ENCODE results near the gene ZNF358. TPM values are rescaled to one million over a fixed set of nuclear protein-coding genes. Genes with fewer than 3 reads are reported as not detected.

Gene ZNF358
- total RNA-seq, 6 experiments from 2014 or later = 15.3 to 35.1 (median 24.8) TPM

DNA sequence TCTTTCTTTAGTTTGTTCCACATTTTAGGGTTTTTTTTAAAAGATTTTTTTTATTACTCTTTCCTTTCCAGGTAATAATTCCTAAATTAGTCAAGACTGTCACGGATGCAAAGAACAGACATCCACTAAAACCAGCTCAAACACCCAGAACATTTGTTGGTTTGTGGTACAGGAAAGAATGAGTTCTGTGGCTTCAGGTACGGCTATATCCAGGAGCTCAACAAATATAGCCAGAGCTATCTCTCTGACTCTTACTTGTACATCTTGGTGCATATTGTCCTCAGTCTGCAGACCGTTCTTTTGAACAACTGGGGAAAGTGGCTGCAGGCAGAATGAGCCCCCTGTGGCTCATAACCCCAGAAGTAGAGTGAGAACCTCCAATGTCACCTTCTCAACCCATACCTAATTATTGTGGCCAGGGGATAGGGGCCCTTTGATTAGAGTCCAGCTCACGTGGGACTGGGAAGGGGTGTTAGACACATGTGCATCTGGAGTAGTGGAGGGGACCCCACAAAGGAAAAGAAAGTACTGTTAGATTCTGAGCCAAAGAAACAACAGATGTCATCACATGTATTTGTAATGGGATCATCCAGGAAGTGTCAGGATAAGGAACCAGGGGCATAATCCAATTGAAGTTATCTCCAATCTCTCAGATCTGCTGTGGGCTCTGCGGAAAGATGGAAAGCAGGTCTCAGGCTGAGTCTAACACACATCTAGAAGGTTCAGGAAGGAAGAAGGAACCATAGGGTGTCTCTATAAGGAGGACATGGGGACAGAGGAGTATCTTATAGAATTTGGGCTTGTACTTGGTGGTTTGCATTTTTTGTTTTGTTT is 1.9 kb upstream of the ZNF358 start:
- H3K36me3 ChIP-seq = no peaks in the 10 kb centered on the region
- H3K9me3 ChIP-seq = no peaks in the 10 kb centered on the region
- H3K4me3 ChIP-seq = no peak overlapping the region
- TF ChIP-seq CTCF (IDR thresholded peaks at IDR 0.05) = no peak
- TF ChIP-seq POLR2A (IDR thresholded peaks at IDR 0.05) = no peak
- DNase-seq (no peak), ATAC-seq (no peak)
- peaks cover 0 to 11% (median 0%) of the 10 kb centered on the region in 4 donors for H3K4me1 ChIP-seq
- WGBS (ENCODE audit: insufficient coverage, low coverage, low lambda C conversion rate, missing lambda C conversion rate) = 80% methylated on average over 5 of the region's 5 CpGs
- no peaks in the 10 kb centered on the region for H3K27me3 ChIP-seq
- peak overlapping the region in 1 of 3 donors; percentile 21 for H3K27ac ChIP-seq
- intact Hi-C loops (cut with DNase I) = no loop called here

DNA sequence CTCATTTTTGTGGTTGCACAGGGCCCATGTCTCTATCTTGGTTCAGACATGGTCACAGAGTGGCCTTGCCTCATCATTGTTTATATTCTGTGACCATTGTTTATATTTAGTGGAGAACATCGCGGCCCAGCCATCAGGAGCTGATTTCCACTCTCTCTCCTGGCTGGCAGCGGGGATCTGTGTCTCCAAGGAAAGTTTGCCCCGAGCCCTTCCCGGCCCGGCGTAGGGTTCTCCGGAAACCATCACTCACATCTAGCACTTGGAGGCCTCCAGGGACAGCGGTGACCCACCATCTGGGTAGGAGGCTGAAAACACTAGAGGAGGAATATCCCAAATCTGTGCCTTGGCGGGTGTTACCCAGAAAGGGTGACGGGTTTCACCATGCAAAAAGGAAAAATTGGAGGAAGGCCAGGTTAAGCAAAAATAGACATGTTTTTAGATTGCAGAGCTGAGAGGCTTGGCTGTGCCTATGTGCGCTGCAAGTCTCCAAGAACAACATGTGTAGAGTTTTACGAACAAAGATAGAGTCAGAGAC is 726 bp upstream of the ZNF358 start:
- DNase-seq (no peak), ATAC-seq (peak in 1 of 4 donors; percentile 5)
- H3K4me3 ChIP-seq = peak overlapping the region in 1 of 3 donors; percentile 34
- intact Hi-C loops (cut with DNase I) = no loop called here
- H3K27me3 ChIP-seq = no peaks in the 10 kb centered on the region
- peak overlapping the region in 2 of 3 donors; percentile 37 to 68 for H3K27ac ChIP-seq
- TF ChIP-seq CTCF (IDR thresholded peaks at IDR 0.05) (no peak), POLR2A (IDR thresholded peaks at IDR 0.05) (no peak)
- H3K36me3 ChIP-seq = no peaks in the 10 kb centered on the region
- H3K4me1 ChIP-seq = peaks cover 0 to 16% (median 0%) of the 10 kb centered on the region in 4 donors
- WGBS (ENCODE audit: insufficient coverage, low coverage, low lambda C conversion rate, missing lambda C conversion rate) = 48% methylated on average over 7 of the region's 13 CpGs
- no peaks in the 10 kb centered on the region for H3K9me3 ChIP-seq

DNA sequence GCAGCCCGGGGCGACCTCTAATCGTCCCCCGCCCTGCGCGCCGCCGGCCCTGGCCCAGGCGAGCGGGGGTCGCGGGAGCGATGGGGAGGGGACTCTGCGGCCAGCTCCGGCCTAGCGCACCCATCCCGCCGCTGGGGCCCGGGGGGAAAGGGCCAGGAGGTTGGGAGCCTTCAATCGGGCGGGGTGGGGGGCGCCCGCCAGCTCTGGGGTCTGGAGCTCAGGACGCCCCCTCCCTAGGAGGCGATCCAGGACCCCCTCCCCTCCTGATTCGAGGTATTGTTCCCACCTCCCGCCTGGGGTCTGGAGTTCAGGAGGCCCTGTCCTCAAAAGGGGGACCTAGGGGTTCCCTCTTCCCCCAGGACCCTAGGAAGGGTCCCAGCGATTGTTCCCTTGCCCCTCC is 430 bp downstream of the ZNF358 start:
- Histone ChIP-seq H3K36me3 (no peaks in the 10 kb centered on the region), H3K9me3 (no peaks in the 10 kb centered on the region), H3K27ac (peak overlapping the region; percentile 57 to 79 (median 66)), H3K27me3 (no peaks in the 10 kb centered on the region), H3K4me3 (peak overlapping the region; percentile 54 to 60 (median 60)), H3K4me1 (peaks cover 0 to 26% (median 3%) of the 10 kb centered on the region in 4 donors)
- DNase-seq = no peak
- no CpG with 5 or more reads among the region's 28 CpGs for WGBS (ENCODE audit: insufficient coverage, low coverage, low lambda C conversion rate, missing lambda C conversion rate)
- intact Hi-C loops (cut with DNase I) = no loop called here
- TF ChIP-seq POLR2A (IDR thresholded peaks at IDR 0.05) = no peak
- TF ChIP-seq CTCF (IDR thresholded peaks at IDR 0.05) = no peak
- no peak for ATAC-seq

DNA sequence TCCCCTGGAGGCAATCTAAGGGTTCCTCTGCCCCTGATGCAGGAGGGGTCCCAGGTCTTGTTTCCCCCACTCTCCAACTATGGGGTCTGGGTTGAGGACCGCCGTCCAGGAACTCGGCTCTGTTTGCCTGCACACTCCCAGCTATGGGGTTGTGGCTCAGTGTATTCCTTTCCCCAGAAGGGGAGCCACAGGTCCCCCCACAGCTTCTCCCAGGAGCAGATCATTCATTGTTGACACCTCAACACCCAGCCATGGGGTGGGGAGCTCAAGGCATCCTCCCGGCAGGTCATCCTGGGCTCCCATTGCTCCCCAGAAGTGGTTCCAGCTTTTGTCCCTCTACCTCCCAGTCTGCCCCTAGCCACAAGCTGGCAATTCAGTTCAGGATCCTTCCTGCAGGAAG is 975 bp downstream of the ZNF358 start:
- Histone ChIP-seq H3K4me3 (peak overlapping the region; percentile 54 to 60 (median 60)), H3K4me1 (peaks cover 0 to 31% (median 7%) of the 10 kb centered on the region in 4 donors), H3K27me3 (no peaks in the 10 kb centered on the region), H3K27ac (peak overlapping the region in 1 of 3 donors; percentile 57), H3K36me3 (no peaks in the 10 kb centered on the region), H3K9me3 (no peaks in the 10 kb centered on the region)
- intact Hi-C loops (cut with DNase I) = no loop called here
- ATAC-seq (no peak), DNase-seq (no peak)
- TF ChIP-seq CTCF (IDR thresholded peaks at IDR 0.05) = no peak
- TF ChIP-seq POLR2A (IDR thresholded peaks at IDR 0.05) = no peak
- WGBS (ENCODE audit: insufficient coverage, low coverage, low lambda C conversion rate, missing lambda C conversion rate) = 90% methylated on average over 2 of the region's 4 CpGs

Data from right lobe of liver (tissue), 6 donors.